NB4 (cell line): ENCODE results near the gene FRAS1.

Experiments
- DNase-seq: peaks from one replicate; pipeline ENCODE4 v3.0.0; 2010; ENCODE audit warnings: low read depth
- H3K4me3 ChIP-seq: one replicate; pipeline ENCODE4 v1.5.1; 2011; ENCODE audit warnings: mild to moderate bottlenecking, low read depth, low read length, moderate library complexity
- MYC ChIP-seq: IDR thresholded peaks from 2 replicates; pipeline ENCODE4 v1.6.1; 2011; ENCODE audit warnings: low read depth, low read length
- POLR2A ChIP-seq: IDR thresholded peaks from 2 replicates; pipeline ENCODE4 v1.6.1; 2011; ENCODE audit warnings: mild to moderate bottlenecking; ENCODE audit not compliant: insufficient read length; ENCODE audit errors: extremely low read depth
- TF ChIP-seq, protein P1 (sequence below): IDR thresholded peaks from 2 replicates; pipeline ENCODE4 v1.6.1; 2011; ENCODE audit warnings: low read depth, low read length
- TF ChIP-seq, protein P2 (sequence below): IDR thresholded peaks from one replicate; pipeline ENCODE4 v1.5.1; 2012; ENCODE audit warnings: low read depth, low read length

The FRAS1 gene

DNA sequence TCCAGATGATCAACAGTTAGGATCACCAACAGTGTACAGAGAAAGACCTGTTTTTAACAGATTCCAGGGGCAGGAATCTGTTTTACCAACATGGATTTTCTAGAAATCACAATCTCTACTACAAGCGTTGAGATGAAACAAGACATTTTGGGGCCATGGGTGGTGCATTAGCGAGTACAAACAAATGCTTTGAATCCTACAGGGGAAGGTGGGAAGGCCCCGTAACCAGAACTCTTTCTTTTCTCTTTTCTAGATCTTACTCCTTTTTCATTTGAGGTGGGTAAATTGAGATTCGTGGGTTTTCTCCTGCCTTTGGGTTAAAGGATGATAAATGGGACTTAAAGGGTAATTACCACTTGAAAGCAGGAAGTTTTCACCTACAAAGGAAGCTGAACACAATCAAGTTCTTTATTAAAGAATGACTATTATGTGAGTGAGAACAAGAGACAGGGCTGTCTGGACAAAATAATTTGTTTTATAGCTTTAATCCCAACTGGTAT, 304.5 kb downstream of the FRAS1 start:
- no peak for TF ChIP-seq POLR2A
- no peak for TF ChIP-seq MYC
- TF ChIP-seq, protein P1, sequence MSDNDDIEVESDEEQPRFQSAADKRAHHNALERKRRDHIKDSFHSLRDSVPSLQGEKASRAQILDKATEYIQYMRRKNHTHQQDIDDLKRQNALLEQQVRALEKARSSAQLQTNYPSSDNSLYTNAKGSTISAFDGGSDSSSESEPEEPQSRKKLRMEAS: no peak
- TF ChIP-seq, protein P2, sequence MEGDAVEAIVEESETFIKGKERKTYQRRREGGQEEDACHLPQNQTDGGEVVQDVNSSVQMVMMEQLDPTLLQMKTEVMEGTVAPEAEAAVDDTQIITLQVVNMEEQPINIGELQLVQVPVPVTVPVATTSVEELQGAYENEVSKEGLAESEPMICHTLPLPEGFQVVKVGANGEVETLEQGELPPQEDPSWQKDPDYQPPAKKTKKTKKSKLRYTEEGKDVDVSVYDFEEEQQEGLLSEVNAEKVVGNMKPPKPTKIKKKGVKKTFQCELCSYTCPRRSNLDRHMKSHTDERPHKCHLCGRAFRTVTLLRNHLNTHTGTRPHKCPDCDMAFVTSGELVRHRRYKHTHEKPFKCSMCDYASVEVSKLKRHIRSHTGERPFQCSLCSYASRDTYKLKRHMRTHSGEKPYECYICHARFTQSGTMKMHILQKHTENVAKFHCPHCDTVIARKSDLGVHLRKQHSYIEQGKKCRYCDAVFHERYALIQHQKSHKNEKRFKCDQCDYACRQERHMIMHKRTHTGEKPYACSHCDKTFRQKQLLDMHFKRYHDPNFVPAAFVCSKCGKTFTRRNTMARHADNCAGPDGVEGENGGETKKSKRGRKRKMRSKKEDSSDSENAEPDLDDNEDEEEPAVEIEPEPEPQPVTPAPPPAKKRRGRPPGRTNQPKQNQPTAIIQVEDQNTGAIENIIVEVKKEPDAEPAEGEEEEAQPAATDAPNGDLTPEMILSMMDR: no peak
- no peak for DNase-seq
- no peak overlapping the region for H3K4me3 ChIP-seq

DNA sequence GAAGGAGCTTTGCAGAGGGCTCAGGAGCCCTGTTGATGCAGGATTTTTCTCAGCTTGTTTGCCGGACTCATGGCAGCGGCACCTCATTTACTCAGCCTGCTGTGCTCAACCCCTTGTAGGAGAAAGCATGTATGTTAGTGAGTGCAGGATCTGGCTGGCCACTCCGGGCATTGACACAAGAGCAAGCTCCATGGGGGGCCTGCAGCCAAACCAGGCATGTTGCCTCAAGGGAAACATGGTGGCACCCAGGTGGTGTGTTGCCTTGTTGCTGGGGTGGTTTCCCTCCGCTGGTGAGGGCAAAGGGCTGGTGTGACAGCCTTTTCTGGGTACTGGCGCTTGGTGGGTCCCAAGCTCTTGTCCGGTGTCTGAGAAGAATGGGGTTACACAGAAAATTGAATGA, 305.2 kb downstream of the FRAS1 start:
- no peak overlapping the region for H3K4me3 ChIP-seq
- TF ChIP-seq MYC: no peak
- TF ChIP-seq, protein P1: no peak
- TF ChIP-seq, protein P2: no peak
- TF ChIP-seq POLR2A: no peak
- no peak for DNase-seq

DNA sequence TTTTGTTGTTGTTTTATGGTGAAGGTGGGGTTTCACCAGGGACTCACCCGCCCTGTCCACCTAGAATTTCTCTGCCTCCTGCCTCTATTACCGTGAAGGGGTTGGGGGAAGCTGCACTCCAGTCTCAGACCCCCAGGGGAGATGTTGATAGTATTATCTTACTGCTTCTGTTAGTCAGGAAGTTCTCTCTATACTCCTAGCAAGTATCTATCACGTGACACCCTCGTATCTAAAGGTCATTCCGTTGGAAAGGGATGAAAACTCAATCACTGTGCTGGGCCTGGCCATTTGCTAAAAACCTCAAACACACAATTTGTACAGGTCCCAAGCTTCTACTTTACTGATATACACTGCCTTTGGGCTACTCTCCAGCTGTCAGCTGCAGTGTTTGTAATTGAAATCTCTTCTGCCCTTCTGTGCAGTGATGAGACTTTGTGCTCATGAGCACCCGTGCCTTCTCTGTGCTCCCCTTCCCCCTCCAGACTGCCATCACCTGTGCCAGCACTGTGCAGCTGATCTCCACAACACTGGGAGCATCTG, 306.0 kb downstream of the FRAS1 start:
- no peak overlapping the region for H3K4me3 ChIP-seq
- no peak for DNase-seq
- no peak for TF ChIP-seq MYC
- TF ChIP-seq, protein P2: no peak
- TF ChIP-seq, protein P1: no peak

DNA sequence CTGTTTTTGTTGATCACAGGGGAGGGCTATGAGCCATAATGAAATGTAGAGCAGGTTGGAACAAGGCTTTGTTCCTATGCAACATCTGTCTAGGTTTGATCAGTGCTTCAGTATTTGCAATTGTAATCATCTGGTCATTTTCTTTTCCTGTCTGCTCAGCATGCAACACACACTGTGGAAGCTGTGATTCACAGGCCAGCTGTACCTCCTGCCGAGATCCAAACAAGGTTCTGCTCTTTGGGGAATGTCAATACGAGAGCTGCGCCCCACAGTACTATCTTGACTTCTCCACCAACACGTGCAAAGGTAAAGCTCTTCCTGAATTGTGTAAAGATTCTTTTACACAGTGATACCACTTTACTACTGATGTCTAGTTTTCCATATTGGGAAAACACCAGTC, 312.6 kb downstream of the FRAS1 start:
- no peak for TF ChIP-seq POLR2A
- TF ChIP-seq, protein P2: no peak
- TF ChIP-seq, protein P1: no peak
- no peak for DNase-seq
- no peak overlapping the region for H3K4me3 ChIP-seq

DNA sequence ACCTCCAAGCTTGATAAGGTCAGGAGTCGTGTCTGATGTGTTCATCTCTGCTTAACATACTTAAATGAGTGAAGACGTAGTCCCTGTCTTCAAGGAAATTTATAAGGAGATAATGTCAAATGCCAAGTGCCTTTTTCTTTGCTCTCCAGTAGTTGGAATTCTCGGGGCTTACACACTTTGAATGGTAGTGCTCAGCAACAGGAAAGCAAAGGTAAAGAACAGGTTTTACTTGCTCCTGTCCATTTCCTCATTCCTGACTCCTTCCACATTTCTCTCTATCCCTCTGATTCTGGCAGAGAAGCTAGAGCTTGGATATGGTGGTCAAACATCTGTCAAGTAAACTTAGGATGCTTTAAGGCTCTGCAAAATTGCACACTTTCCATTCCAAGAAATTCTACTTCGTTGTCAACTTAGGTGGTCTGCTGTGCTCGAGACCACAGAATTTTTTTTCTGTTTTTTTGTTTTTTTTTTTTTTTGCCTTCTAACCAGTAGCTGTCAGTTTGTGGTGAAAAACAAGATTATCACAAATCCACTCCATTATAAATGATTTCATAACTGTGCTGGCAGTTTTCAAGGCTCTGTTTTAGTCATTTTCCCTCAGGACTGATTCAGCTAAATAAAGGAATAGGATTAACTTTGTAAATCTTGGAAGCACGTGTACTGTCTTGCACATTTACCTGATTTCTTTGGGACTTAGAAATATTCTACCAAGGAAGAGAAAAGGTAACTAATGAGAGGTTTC, 313.7 kb downstream of the FRAS1 start:
- no peak overlapping the region for H3K4me3 ChIP-seq
- no peak for DNase-seq
- no peak for TF ChIP-seq MYC

DNA sequence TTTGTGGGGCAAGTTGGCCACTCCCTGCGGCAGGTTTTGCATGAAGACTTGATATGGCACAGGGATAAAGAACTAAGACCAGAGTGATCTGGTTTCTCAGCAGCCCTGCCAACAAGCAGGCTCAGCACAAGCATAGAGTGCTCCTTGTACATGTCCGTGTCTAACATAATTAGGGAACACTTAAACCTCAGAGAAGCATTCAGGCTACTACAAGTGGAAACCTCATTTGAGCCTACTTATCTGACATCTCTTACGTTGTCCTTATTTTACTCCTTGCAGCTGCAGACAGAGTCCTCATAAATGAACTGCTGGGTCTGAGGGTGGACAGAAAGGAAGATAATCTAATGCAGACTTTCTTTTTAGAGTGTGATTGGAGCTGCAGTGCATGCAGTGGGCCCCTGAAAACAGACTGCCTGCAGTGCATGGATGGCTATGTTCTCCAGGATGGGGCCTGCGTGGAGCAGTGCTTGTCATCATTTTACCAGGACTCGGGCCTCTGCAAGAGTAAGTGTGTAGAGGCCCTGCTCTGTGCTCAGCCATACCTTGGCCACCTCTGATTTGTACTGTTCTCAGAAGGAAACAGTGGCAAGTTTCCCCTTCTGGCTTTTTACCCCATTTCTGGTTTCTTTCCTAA, 315.3 kb downstream of the FRAS1 start:
- no peak for DNase-seq
- TF ChIP-seq POLR2A (no peak), MYC (no peak)
- TF ChIP-seq, protein P1: no peak
- TF ChIP-seq, protein P2: no peak
- no peak overlapping the region for H3K4me3 ChIP-seq
